Renal cortex interstitium (tissue), 15 donors: ENCODE results near the gene C4orf36. TPM values are rescaled to one million over a fixed set of nuclear protein-coding genes. Genes with fewer than 3 reads are reported as not detected.

Source experiments
- DNase-seq, 11 donors: peaks; one replicate each; pipeline ENCODE4 v3.0.0-alpha.2; 2013; ENCODE audit warnings: low read depth in 9 of 11, low spot score in 4 of 11; ENCODE audit errors: extremely low read depth in 1 of 11
- long read RNA-seq, 16 experiments: transcript quantifications; one replicate each; lab custom pipeline, GENCODE V29; 2026
- polyA plus RNA-seq, 3 donors: library from polyadenylated mRNA; unstranded; fragments of 120-200 nt; gene quantifications; one replicate each; pipeline ENCODE4 v1.2.1, GENCODE V29; 2013; ENCODE audit not compliant: insufficient read length in 3 of 3

The C4orf36 gene
- polyA plus RNA-seq = 1 to 10 TPM; 1.2 to 1.8 (median 1.4) TPM
- long read RNA-seq, donor 1 = 0 reads
- long read RNA-seq, donor 2 = 0 reads
- long read RNA-seq, donor 3, partial matches to known transcripts = 0 of 1 reads
- long read RNA-seq, donor 3, other reads (novel, unspliced or antisense) = 0 of 1 reads
- long read RNA-seq, donor 4, partial matches to known transcripts = 0 of 1 reads
- long read RNA-seq, donor 4, other reads (novel, unspliced or antisense) = 0 of 1 reads
- long read RNA-seq, donor 5 = 0 reads
- long read RNA-seq, donor 6 = 0 reads
- long read RNA-seq, donor 7 = 0 reads
- long read RNA-seq, donor 8 = 0 reads
- long read RNA-seq, donor 9 = 0 reads
- long read RNA-seq, donor 10 = 0 reads
- long read RNA-seq, donor 11 = 0 reads
- long read RNA-seq, donor 12 = 0 reads
- long read RNA-seq, donor 13 = 0 reads
- long read RNA-seq, donor 14 = 0 reads
- long read RNA-seq, donor 15 = 0 reads
- long read RNA-seq, donor 16 = 0 reads

- peak in 8 of 11 donors; percentile 45 to 68 (median 56) for DNase-seq
Observed at GRCh38 chr4:86891762-86892635, at the start of gene C4orf36. Gene C4orf36, minus strand, starts transcription at chr4:86892422. Its CDS starts 902 bp downstream, at chr4:86891520.

GRCh38 chr4:86940920-86941460, 48.8 kb upstream of the C4orf36 start:
- DNase-seq = no peak

- DNase-seq = no peak
Observed at GRCh38 chr4:86939729-86940575, 47.7 kb upstream of the C4orf36 start.

- DNase-seq = peak in 1 of 11 donors; percentile 31
Observed at GRCh38 chr4:86938771-86939520, 46.7 kb upstream of the C4orf36 start.

GRCh38 chr4:86935853-86936733, 43.9 kb upstream of the C4orf36 start:
- no peak for DNase-seq

- peak in 1 of 11 donors; percentile 13 for DNase-seq
Observed at GRCh38 chr4:86935566-86935852, 43.3 kb upstream of the C4orf36 start.

- peak in 10 of 11 donors; percentile 74 to 89 (median 83) for DNase-seq
Observed at GRCh38 chr4:86934771-86935565, 42.7 kb upstream of the C4orf36 start, which contains the start of gene AFF1. Gene AFF1, plus strand, starts transcription at chr4:86935011. Its CDS starts 13,523 bp downstream, at chr4:86948534.

GRCh38 chr4:86934147-86934770, 42.0 kb upstream of the C4orf36 start:
- peak in 1 of 11 donors; percentile 21 for DNase-seq

- no peak for DNase-seq
Observed at GRCh38 chr4:86928400-86929255, 36.4 kb upstream of the C4orf36 start.

- DNase-seq = no peak
Observed at GRCh38 chr4:86927843-86928395, 35.7 kb upstream of the C4orf36 start.

GRCh38 chr4:86926435-86927086, 34.3 kb upstream of the C4orf36 start:
- no peak for DNase-seq

- no peak for DNase-seq
Observed at GRCh38 chr4:86924811-86925210, 32.6 kb upstream of the C4orf36 start.

GRCh38 chr4:86921608-86922252, 29.5 kb upstream of the C4orf36 start:
- no peak for DNase-seq
